Upper lobe of right lung (tissue), 1 donor: ENCODE results near the gene AIG1. TPM values are rescaled to one million over a fixed set of nuclear protein-coding genes. Genes with fewer than 3 reads are reported as not detected.

ENCODE experiments used
- ATAC-seq: fragments of 200-7000 bp; cut with Tn5 transposase; one replicate; pipeline ENCODE4 v1.9.1; 2020; ENCODE audit warnings: mild to moderate bottlenecking, moderate library complexity
- DNase-seq: peaks from one replicate; pipeline ENCODE4 v3.0.0-alpha.2; 2020
- H3K27ac ChIP-seq: fragments of 200-600 bp; one replicate; pipeline ENCODE4 v1.8.0; 2022
- H3K27me3 ChIP-seq: fragments of 200-600 bp; one replicate; pipeline ENCODE4 v1.8.0; 2022; ENCODE audit warnings: mild to moderate bottlenecking
- H3K36me3 ChIP-seq: fragments of 200-600 bp; one replicate; pipeline ENCODE4 v1.8.0; 2022
- H3K4me1 ChIP-seq: fragments of 200-600 bp; one replicate; pipeline ENCODE4 v1.8.0; 2022
- H3K4me3 ChIP-seq: fragments of 200-600 bp; one replicate; pipeline ENCODE4 v1.8.0; 2022; ENCODE audit warnings: mild to moderate bottlenecking
- H3K9me3 ChIP-seq: fragments of 200-600 bp; one replicate; pipeline ENCODE4 v1.8.0; 2022
- CTCF ChIP-seq: fragments of 200-600 bp; IDR thresholded peaks from one replicate; pipeline ENCODE4 v1.8.0; 2022; ENCODE audit warnings: antibody characterized with exemption
- intact Hi-C: fragments of 100-400 bp; cut with DNase I; formaldehyde crosslinking; loops from one replicate; pipeline ENCODE4 v1.11.0; 2022
- total RNA-seq: library from RNA; stranded (reverse); fragmentation: NEBNext Ultra II Directional; extraction: Animal tissue kit (Norgen Biotek cat#: 25700); gene quantifications from one replicate; pipeline ENCODE4 v1.2.1, GENCODE V29; 2021
- donor health status: DM: no; HTN: yes; CAD: no; lungs with severe emphysema.

Gene AIG1
- total RNA-seq, 1 donor from 2014 or later, result 26.8 TPM

GRCh38 chr6:143332153-143332845 lies 271.6 kb downstream of the AIG1 start:
- Histone ChIP-seq H3K27me3 (no peaks in the 10 kb centered on the region), H3K27ac (no peak overlapping the region), H3K4me1 (no peaks in the 10 kb centered on the region), H3K4me3 (no peak overlapping the region), H3K36me3 (no peaks in the 10 kb centered on the region), H3K9me3 (no peaks in the 10 kb centered on the region)
- no peak for TF ChIP-seq CTCF
- intact Hi-C loops, result no loop called here
- DNase-seq (no peak), ATAC-seq (no peak)

- H3K4me3 ChIP-seq, result no peak overlapping the region
- intact Hi-C loops, result no loop called here
- H3K27ac ChIP-seq, result no peak overlapping the region
- TF ChIP-seq CTCF, result no peak
- H3K36me3 ChIP-seq, result no peaks in the 10 kb centered on the region
- no peak for ATAC-seq
- H3K4me1 ChIP-seq, result no peaks in the 10 kb centered on the region
- H3K9me3 ChIP-seq, result no peaks in the 10 kb centered on the region
- no peaks in the 10 kb centered on the region for H3K27me3 ChIP-seq
- no peak for DNase-seq
Observed at GRCh38 chr6:143333081-143333480, 272.4 kb downstream of the AIG1 start.

- DNase-seq (no peak), ATAC-seq (no peak)
- Histone ChIP-seq H3K9me3 (no peaks in the 10 kb centered on the region), H3K36me3 (no peaks in the 10 kb centered on the region), H3K4me3 (no peak overlapping the region), H3K4me1 (no peaks in the 10 kb centered on the region), H3K27me3 (no peaks in the 10 kb centered on the region), H3K27ac (no peak overlapping the region)
- intact Hi-C loops, result no loop called here
- TF ChIP-seq CTCF, result no peak
Observed at GRCh38 chr6:143333749-143334520, 273.2 kb downstream of the AIG1 start.

DNA sequence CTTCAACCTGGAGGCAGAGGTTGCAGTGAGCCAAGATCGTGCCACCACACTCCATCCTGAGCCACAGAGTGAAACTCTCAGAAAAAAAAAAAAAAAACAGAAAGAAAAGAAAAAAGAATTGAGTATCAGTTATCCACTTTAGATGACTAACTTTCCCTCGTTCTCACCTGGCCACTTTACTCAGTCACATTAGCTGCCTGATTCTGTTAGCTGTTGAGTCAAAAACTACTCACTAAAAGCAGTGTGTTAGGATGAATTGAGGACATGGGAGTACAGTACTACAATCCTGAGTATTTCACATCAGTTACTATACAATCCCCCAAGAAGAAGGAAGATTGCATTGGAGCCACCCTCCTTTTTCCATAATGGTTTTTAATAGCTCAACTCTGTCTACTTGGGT lies 275.2 kb downstream of the AIG1 start:
- ATAC-seq (no peak), DNase-seq (no peak)
- no peak overlapping the region for H3K27ac ChIP-seq
- no peaks in the 10 kb centered on the region for H3K9me3 ChIP-seq
- H3K27me3 ChIP-seq, result no peaks in the 10 kb centered on the region
- H3K4me3 ChIP-seq, result no peak overlapping the region
- no peak for TF ChIP-seq CTCF
- intact Hi-C loops, result no loop called here
- no peaks in the 10 kb centered on the region for H3K36me3 ChIP-seq
- H3K4me1 ChIP-seq, result no peaks in the 10 kb centered on the region

GRCh38 chr6:143336446-143337152 lies 275.9 kb downstream of the AIG1 start:
- TF ChIP-seq CTCF, result no peak
- no peaks in the 10 kb centered on the region for H3K36me3 ChIP-seq

More at GRCh38 chr6:143336446-143337152, 275.9 kb downstream of the AIG1 start:
- ATAC-seq (no peak), DNase-seq (no peak)
- intact Hi-C loops, result no loop called here
- Histone ChIP-seq H3K27me3 (no peaks in the 10 kb centered on the region), H3K4me1 (no peaks in the 10 kb centered on the region), H3K4me3 (no peak overlapping the region), H3K9me3 (no peaks in the 10 kb centered on the region), H3K27ac (no peak overlapping the region)
